GM12878 (cell line): ENCODE measurements around the gene HNRNPF. TPM values are rescaled to one million over a fixed set of nuclear protein-coding genes. Genes with fewer than 3 reads are reported as not detected.

Experiments
- ATAC-seq: fragments of 200-7000 bp; cut with Tn5 transposase; 3 replicates; pipeline ENCODE4 v1.9.1; 2020; ENCODE audit warnings: mild to moderate bottlenecking, moderate library complexity
- BruUV-seq: library from RNA; stranded (reverse); fragments of 400-500 nt; replicated peaks from 2 replicates; lab custom pipeline; 2021; lab: Mats Ljungman, UMichigan
- CTCF ChIA-PET: fragments of 300-600 bp; sonication (Branson Sonifier 250); formaldehyde crosslinking; extraction: SDS; loops from one replicate; lab custom pipeline; 2021; ENCODE audit warnings: inconsistent platforms; lab: Yijun Ruan, JAX
- POLR2A ChIA-PET: fragments of 350-600 bp; formaldehyde crosslinking; extraction: SDS; loops from one replicate; lab custom pipeline; 2021; ENCODE audit warnings: inconsistent platforms; lab: Charles Lee
- RAD21 ChIA-PET: fragments of 300-600 bp; sonication (Branson Sonifier 250); formaldehyde crosslinking; loops from one replicate; lab custom pipeline; 2023; ENCODE audit warnings: antibody characterized with exemption; ENCODE audit not compliant: unreplicated experiment; lab: Charles Lee
- SMC1A ChIA-PET: fragments of 300-600 bp; sonication (Branson Sonifier 250); formaldehyde crosslinking; loops from one replicate; lab custom pipeline; 2023; ENCODE audit not compliant: unreplicated experiment, uncharacterized antibody; lab: Charles Lee
- DNase-seq: peaks from one replicate; pipeline ENCODE4 v3.0.0-alpha.2; 2011; ENCODE audit warnings: low read depth, low spot score
- FAIRE-seq: peaks from 3 replicates; lab custom pipeline; 2011; peaks lifted over from hg19 to GRCh38; lab: Jason Lieb, UNC
- H2AFZ ChIP-seq: 2 replicates; pipeline ENCODE4 v1.6.0; 2011; ENCODE audit warnings: low read depth, low read length, control low read depth; ENCODE audit not compliant: control insufficient read depth
- H3K27ac ChIP-seq: 2 replicates; pipeline ENCODE4 v1.5.1; 2011; ENCODE audit warnings: control low read depth; ENCODE audit not compliant: control insufficient read depth, insufficient read depth
- H3K27me3 ChIP-seq, 2 experiments: replicated peaks in 1 of 2; 2 replicates each; pipeline versions ENCODE4 v1.6.0 to v1.6.1; 2011; ENCODE audit warnings: low read length in 1 of 2; ENCODE audit not compliant: control insufficient read depth in 2 of 2, insufficient read depth in 2 of 2
- H3K36me3 ChIP-seq, 2 experiments: 2 replicates each; pipeline ENCODE4 v1.5.1; 2011; ENCODE audit warnings: low read length in 1 of 2; ENCODE audit not compliant: control insufficient read depth in 2 of 2, insufficient read depth in 2 of 2
- H3K4me1 ChIP-seq: 2 replicates; pipeline ENCODE4 v1.6.1; 2011; ENCODE audit warnings: mild to moderate bottlenecking, low read length, moderate library complexity, mixed read lengths; ENCODE audit not compliant: control insufficient read depth, insufficient read depth
- H3K4me2 ChIP-seq: 2 replicates; pipeline ENCODE4 v1.6.0; 2011; ENCODE audit warnings: control low read depth; ENCODE audit not compliant: control insufficient read depth, insufficient read depth
- H3K4me3 ChIP-seq: fragments of 200-600 bp; sonication (generic); 2 replicates; pipeline ENCODE4 v1.5.1; 2016
- H3K79me2 ChIP-seq: 2 replicates; pipeline ENCODE4 v1.6.0; 2011; ENCODE audit warnings: low read length; ENCODE audit not compliant: control insufficient read depth, insufficient read depth
- H3K9ac ChIP-seq: 2 replicates; pipeline ENCODE4 v1.8.0; 2011; ENCODE audit warnings: low read length, control low read depth, mixed read lengths; ENCODE audit not compliant: control insufficient read depth, insufficient read depth
- H3K9me3 ChIP-seq: replicated peaks from 3 replicates; pipeline ENCODE4 v1.5.1; 2011; ENCODE audit warnings: mild to moderate bottlenecking, low read length; ENCODE audit not compliant: control insufficient read depth, insufficient read depth
- H4K20me1 ChIP-seq: 2 replicates; pipeline ENCODE4 v1.6.0; 2011; ENCODE audit not compliant: control insufficient read depth, insufficient read depth
- BMI1 ChIP-seq: fragments of 450-650 bp; IDR thresholded peaks from 2 replicates; pipeline ENCODE4 v1.6.1; 2016; ENCODE audit warnings: mild to moderate bottlenecking, moderate library complexity, borderline replicate concordance
- CEBPB ChIP-seq, 2 experiments: fragments of 150-350 bp in 1 of 2; IDR thresholded peaks; 2 replicates each; pipeline ENCODE4 v1.6.1; 2012 to 2014; ENCODE audit warnings: low read depth in 2 of 2, low read length in 2 of 2, borderline replicate concordance in 1 of 2, inconsistent platforms in 1 of 2
- GATAD2B ChIP-seq: fragments of 450-650 bp; conservative IDR thresholded peaks from 2 replicates; pipeline ENCODE4 v1.6.1; 2017; ENCODE audit warnings: low read depth, mild to moderate bottlenecking, moderate library complexity
- NRF1 ChIP-seq: conservative IDR thresholded peaks from 2 replicates; pipeline ENCODE4 v1.6.1; 2011; ENCODE audit warnings: mild to moderate bottlenecking, low read depth, low read length, improper control_type of control experiment
- PAX5 ChIP-seq: IDR thresholded peaks from 2 replicates; pipeline ENCODE4 v1.6.1; 2011; ENCODE audit warnings: low read depth, low read length, borderline replicate concordance
- POU2F2 ChIP-seq: IDR thresholded peaks from 3 replicates; pipeline ENCODE4 v1.6.1; 2011; ENCODE audit warnings: low read depth, mild to moderate bottlenecking, low read length, borderline replicate concordance
- RB1 ChIP-seq: fragments of 450-650 bp; formaldehyde crosslinking; IDR thresholded peaks from 2 replicates; pipeline ENCODE4 v1.6.1; 2017; ENCODE audit warnings: mild to moderate bottlenecking, borderline replicate concordance
- SMAD1 ChIP-seq: fragments of 450-650 bp; IDR thresholded peaks from 2 replicates; pipeline ENCODE4 v1.6.1; 2018; ENCODE audit warnings: mild to moderate bottlenecking, low read depth; ENCODE audit not compliant: partially characterized antibody
- WGBS: methylation state at CpG from one replicate; pipeline ENCODE4 v1.1.6; 2016; ENCODE audit warnings: low lambda C conversion rate; ENCODE audit not compliant: insufficient replicate concordance, insufficient coverage; ENCODE audit errors: missing lambda C conversion rate; 5-methylcytosine and 5-hydroxymethylcytosine counted together
- in situ Hi-C: fragments of 300-500 bp; cut with MboI; formaldehyde crosslinking; loops from 9 replicates; pipeline ENCODE4 v1.14.3; 2018; ENCODE audit warnings: mixed read lengths
- intact Hi-C: fragments of 100-400 bp; cut with micrococcal nuclease; formaldehyde crosslinking; loops from one replicate; pipeline ENCODE4 v1.14.2; 2022; ENCODE audit not compliant: unreplicated experiment
- polyA plus RNA-seq, 11 experiments: library from polyadenylated mRNA; depleted of rRNA in 4 of 11; unstranded in 6 of 11; stranded (reverse) in 5 of 11; fragments of >200 nt; fragmentation: Nextera tagmentation in 4 of 11; fragmentation: Illumina TruSeq in 1 of 11; extraction: Ambion mirVana in 4 of 11; extraction: Trizol in 1 of 11; gene quantifications; 1 replicate in 1 of 11; 2 replicates in 10 of 11; pipeline versions ENCODE4 v1.2.1 to v1.2.3, GENCODE V29; 2011 to 2016; ENCODE audit warnings: inconsistent platforms in 2 of 11, missing spikeins in 2 of 11, low read depth in 1 of 11
- total RNA-seq, 4 experiments: library from RNA; depleted of rRNA in 3 of 4; stranded (reverse); fragments of >200 nt in 3 of 4; fragmentation: Illumina TruSeq in 1 of 4; extraction: Trizol in 1 of 4; gene quantifications; 2 replicates each; pipeline versions ENCODE4 v1.2.1 to v1.2.3, GENCODE V29; 2013 to 2021
- TF ChIP-seq, protein P1 (sequence below): fragments of 450-650 bp; IDR thresholded peaks from 2 replicates; pipeline ENCODE4 v1.6.1; 2017; ENCODE audit warnings: mild to moderate bottlenecking, moderate library complexity
- TF ChIP-seq, protein P2 (sequence below): fragments of 150-350 bp; IDR thresholded peaks from 2 replicates; pipeline ENCODE4 v1.6.1; 2016; ENCODE audit warnings: low read depth, low read length

The HNRNPF gene
- total and polyA plus RNA-seq, 10 of the 15 experiments (the other 5 are each of a cell fraction or from before 2014, with no cell fraction given) = 156 to 373 (median 293) TPM

DNA sequence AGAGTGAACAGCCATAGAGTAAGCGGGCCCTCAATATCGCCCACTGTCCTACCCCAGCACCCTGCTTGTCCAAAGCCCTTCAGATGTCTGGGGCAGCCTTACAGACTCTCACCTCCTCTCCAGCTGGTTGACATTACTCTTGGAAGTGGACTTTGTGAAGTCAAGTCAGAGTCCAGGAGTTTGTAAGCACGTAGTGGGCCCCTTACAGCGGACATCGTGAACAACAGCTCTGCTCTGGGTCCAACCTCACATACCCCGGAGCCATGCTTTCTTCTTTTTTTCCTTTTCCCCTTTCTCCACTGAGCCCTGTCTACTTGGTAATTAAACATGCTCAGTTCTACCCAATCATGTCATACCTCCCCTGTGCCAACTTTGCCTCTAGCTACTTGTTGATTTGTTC, 17.5 kb downstream of the HNRNPF start:
- RAD21 ChIA-PET = no interaction called here
- peaks cover 8% of the 10 kb centered on the region for H3K4me1 ChIP-seq
- POLR2A ChIA-PET = no interaction called here
- FAIRE-seq (no peak), ATAC-seq (no peak), DNase-seq (no peak)
- SMC1A ChIA-PET = no interaction called here
- H3K4me2 ChIP-seq = peak overlapping the region; percentile 44; the same call in 1 of the 2 replicates
- H3K79me2 ChIP-seq = peaks cover 65% of the 10 kb centered on the region
- no peak for TF ChIP-seq PAX5
- TF ChIP-seq, protein P1, sequence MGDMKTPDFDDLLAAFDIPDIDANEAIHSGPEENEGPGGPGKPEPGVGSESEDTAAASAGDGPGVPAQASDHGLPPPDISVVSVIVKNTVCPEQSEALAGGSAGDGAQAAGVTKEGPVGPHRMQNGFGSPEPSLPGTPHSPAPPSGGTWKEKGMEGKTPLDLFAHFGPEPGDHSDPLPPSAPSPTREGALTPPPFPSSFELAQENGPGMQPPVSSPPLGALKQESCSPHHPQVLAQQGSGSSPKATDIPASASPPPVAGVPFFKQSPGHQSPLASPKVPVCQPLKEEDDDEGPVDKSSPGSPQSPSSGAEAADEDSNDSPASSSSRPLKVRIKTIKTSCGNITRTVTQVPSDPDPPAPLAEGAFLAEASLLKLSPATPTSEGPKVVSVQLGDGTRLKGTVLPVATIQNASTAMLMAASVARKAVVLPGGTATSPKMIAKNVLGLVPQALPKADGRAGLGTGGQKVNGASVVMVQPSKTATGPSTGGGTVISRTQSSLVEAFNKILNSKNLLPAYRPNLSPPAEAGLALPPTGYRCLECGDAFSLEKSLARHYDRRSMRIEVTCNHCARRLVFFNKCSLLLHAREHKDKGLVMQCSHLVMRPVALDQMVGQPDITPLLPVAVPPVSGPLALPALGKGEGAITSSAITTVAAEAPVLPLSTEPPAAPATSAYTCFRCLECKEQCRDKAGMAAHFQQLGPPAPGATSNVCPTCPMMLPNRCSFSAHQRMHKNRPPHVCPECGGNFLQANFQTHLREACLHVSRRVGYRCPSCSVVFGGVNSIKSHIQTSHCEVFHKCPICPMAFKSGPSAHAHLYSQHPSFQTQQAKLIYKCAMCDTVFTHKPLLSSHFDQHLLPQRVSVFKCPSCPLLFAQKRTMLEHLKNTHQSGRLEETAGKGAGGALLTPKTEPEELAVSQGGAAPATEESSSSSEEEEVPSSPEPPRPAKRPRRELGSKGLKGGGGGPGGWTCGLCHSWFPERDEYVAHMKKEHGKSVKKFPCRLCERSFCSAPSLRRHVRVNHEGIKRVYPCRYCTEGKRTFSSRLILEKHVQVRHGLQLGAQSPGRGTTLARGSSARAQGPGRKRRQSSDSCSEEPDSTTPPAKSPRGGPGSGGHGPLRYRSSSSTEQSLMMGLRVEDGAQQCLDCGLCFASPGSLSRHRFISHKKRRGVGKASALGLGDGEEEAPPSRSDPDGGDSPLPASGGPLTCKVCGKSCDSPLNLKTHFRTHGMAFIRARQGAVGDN = no peak
- TF ChIP-seq SMAD1 = no peak
- TF ChIP-seq RB1 = no peak
- no peak for TF ChIP-seq BMI1
- no peak for TF ChIP-seq CEBPB (IDR thresholded peaks at IDR 0.05; ENCODE audit: borderline replicate concordance in 1 of 2, low read depth in 2 of 2, low read length in 2 of 2)
- TF ChIP-seq NRF1 = no peak
- TF ChIP-seq, protein P2, sequence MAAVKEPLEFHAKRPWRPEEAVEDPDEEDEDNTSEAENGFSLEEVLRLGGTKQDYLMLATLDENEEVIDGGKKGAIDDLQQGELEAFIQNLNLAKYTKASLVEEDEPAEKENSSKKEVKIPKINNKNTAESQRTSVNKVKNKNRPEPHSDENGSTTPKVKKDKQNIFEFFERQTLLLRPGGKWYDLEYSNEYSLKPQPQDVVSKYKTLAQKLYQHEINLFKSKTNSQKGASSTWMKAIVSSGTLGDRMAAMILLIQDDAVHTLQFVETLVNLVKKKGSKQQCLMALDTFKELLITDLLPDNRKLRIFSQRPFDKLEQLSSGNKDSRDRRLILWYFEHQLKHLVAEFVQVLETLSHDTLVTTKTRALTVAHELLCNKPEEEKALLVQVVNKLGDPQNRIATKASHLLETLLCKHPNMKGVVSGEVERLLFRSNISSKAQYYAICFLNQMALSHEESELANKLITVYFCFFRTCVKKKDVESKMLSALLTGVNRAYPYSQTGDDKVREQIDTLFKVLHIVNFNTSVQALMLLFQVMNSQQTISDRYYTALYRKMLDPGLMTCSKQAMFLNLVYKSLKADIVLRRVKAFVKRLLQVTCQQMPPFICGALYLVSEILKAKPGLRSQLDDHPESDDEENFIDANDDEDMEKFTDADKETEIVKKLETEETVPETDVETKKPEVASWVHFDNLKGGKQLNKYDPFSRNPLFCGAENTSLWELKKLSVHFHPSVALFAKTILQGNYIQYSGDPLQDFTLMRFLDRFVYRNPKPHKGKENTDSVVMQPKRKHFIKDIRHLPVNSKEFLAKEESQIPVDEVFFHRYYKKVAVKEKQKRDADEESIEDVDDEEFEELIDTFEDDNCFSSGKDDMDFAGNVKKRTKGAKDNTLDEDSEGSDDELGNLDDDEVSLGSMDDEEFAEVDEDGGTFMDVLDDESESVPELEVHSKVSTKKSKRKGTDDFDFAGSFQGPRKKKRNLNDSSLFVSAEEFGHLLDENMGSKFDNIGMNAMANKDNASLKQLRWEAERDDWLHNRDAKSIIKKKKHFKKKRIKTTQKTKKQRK = no peak
- TF ChIP-seq POU2F2 = no peak
- TF ChIP-seq GATAD2B = no peak
- no peak overlapping the region for H3K4me3 ChIP-seq
- H3K9me3 ChIP-seq = no peaks in the 10 kb centered on the region
- no peaks in the 10 kb centered on the region for H3K27me3 ChIP-seq
- CTCF ChIA-PET = no interaction called here
- BruUV-seq = no TSS peak
- no peak overlapping the region for H3K27ac ChIP-seq
- H2AFZ ChIP-seq = no peak overlapping the region
- no peak overlapping the region for H3K9ac ChIP-seq
- intact Hi-C loops = loop anchor here (10.0 kb wide), 1 partner anchor 757 kb away; the partner anchor contains the start of gene ZNF33B
- H3K36me3 ChIP-seq = peaks cover 37 to 50% of the 10 kb centered on the region in 2 experiments
- peaks cover 20% of the 10 kb centered on the region for H4K20me1 ChIP-seq
- 97% methylated on average over 6 of the region's 6 CpGs for WGBS
- in situ Hi-C loops = loop anchor here (25.0 kb wide), 2 partner anchors 104 to 604 kb away; partner anchors contain the start of gene BMS1
